HG03060 (cell line): Measurements from ENCODE around the gene SLC26A11.
"Not testable (repeated sequence)": the region's sequence is repeated elsewhere in the genome, so short reads cannot be mapped to it uniquely, and the experiment has no call there.

Experiments used
- ATAC-seq: cut with Tn5 transposase; IDR thresholded peaks from one replicate; pipeline ENCODE4 v1.9.1; 2021; ENCODE audit warnings: low read depth, moderate number of reproducible peaks; ENCODE audit not compliant: unreplicated experiment

Gene SLC26A11

GRCh38 chr17:80237386-80237785 is 17.2 kb downstream of the SLC26A11 start:
- ATAC-seq = no peak

GRCh38 chr17:80242505-80242904 is 22.3 kb downstream of the SLC26A11 start:
- ATAC-seq = no peak

GRCh38 chr17:80243526-80244433 is 23.6 kb downstream of the SLC26A11 start:
- ATAC-seq = no peak

- ATAC-seq = not testable (repeated sequence)
Measured at GRCh38 chr17:80244448-80244847, 24.2 kb downstream of the SLC26A11 start.

GRCh38 chr17:80244871-80245509 is 24.8 kb downstream of the SLC26A11 start:
- ATAC-seq = no peak

- ATAC-seq = no peak
Measured at GRCh38 chr17:80245566-80246265, 25.5 kb downstream of the SLC26A11 start.

GRCh38 chr17:80246266-80246681 is 26.0 kb downstream of the SLC26A11 start:
- ATAC-seq = no peak

- ATAC-seq = no peak
Measured at GRCh38 chr17:80246726-80247125, 26.5 kb downstream of the SLC26A11 start.

- ATAC-seq = no peak
Measured at GRCh38 chr17:80247561-80247960, 27.3 kb downstream of the SLC26A11 start.

GRCh38 chr17:80248001-80248893 is 28.0 kb downstream of the SLC26A11 start:
- ATAC-seq = no peak

- no peak for ATAC-seq
Measured at GRCh38 chr17:80248894-80249710, 28.9 kb downstream of the SLC26A11 start.

- ATAC-seq = no peak
Measured at GRCh38 chr17:80251966-80252365, 31.7 kb downstream of the SLC26A11 start.

GRCh38 chr17:80252871-80253270 is 32.6 kb downstream of the SLC26A11 start:
- ATAC-seq = no peak

GRCh38 chr17:80253631-80254395 is 33.6 kb downstream of the SLC26A11 start:
- ATAC-seq = no peak

- peak; percentile 51 for ATAC-seq
Measured at GRCh38 chr17:80254396-80255251, 34.4 kb downstream of the SLC26A11 start.

GRCh38 chr17:80256034-80256350 is 35.8 kb downstream of the SLC26A11 start:
- ATAC-seq = no peak

GRCh38 chr17:80257716-80258213 is 37.5 kb downstream of the SLC26A11 start:
- no peak for ATAC-seq

GRCh38 chr17:80258296-80258695 is 38.1 kb downstream of the SLC26A11 start:
- ATAC-seq = not testable (repeated sequence)
